Activated naive CD8-positive, alpha-beta T cell treated with anti-CD3 and anti-CD28 coated beads, Interleukin-2, amount 50 U/mL, for 24 hours (primary cell): Measurements from ENCODE around the gene TSPAN18.

ENCODE experiments used
- ATAC-seq: fragments of 150-1000 bp; cut with Tn5 transposase; one replicate; pipeline ENCODE4 v1.10.0; 2021
- DNase-seq: peaks from one replicate; pipeline ENCODE4 v3.0.0; 2021
- H3K27ac Mint-ChIP-seq: one replicate; pipeline ENCODE4 v1.8.0; 2021; ENCODE audit warnings: mild to moderate bottlenecking, mixed read lengths
- H3K27me3 Mint-ChIP-seq: one replicate; pipeline ENCODE4 v1.8.0; 2021; ENCODE audit warnings: mixed read lengths
- H3K36me3 Mint-ChIP-seq: one replicate; pipeline ENCODE4 v1.8.0; 2021; ENCODE audit warnings: low read depth, mixed read lengths
- H3K4me1 Mint-ChIP-seq: one replicate; pipeline ENCODE4 v1.8.0; 2021; ENCODE audit warnings: mixed read lengths
- H3K4me3 Mint-ChIP-seq: one replicate; pipeline ENCODE4 v1.8.0; 2021; ENCODE audit warnings: mild to moderate bottlenecking, moderate library complexity, mixed read lengths
- H3K9me3 Mint-ChIP-seq: one replicate; pipeline ENCODE4 v1.8.0; 2021; ENCODE audit warnings: mixed read lengths

TSPAN18 gene

GRCh38 chr11:44969651-44970252 is 243.0 kb downstream of the TSPAN18 start:
- Mint-ChIP-seq H3K27me3 (no peaks in the 10 kb centered on the region), H3K4me1 (no peaks in the 10 kb centered on the region), H3K9me3 (no peaks in the 10 kb centered on the region), H3K36me3 (no peaks in the 10 kb centered on the region), H3K27ac (no peak overlapping the region), H3K4me3 (no peak overlapping the region)
- no peak for DNase-seq
- ATAC-seq, result no peak

GRCh38 chr11:44970293-44970692 is 243.5 kb downstream of the TSPAN18 start:
- Mint-ChIP-seq H3K9me3 (no peaks in the 10 kb centered on the region), H3K4me1 (no peaks in the 10 kb centered on the region), H3K27me3 (no peaks in the 10 kb centered on the region), H3K27ac (no peak overlapping the region), H3K4me3 (no peak overlapping the region), H3K36me3 (no peaks in the 10 kb centered on the region)
- ATAC-seq, result no peak
- no peak for DNase-seq

- no peaks in the 10 kb centered on the region for H3K9me3 Mint-ChIP-seq
These were observed 244.4 kb downstream of the TSPAN18 start for GRCh38 chr11:44971185-44971584.

GRCh38 chr11:44972746-44973435 is 246.1 kb downstream of the TSPAN18 start:
- no peak for ATAC-seq
- no peaks in the 10 kb centered on the region for H3K36me3 Mint-ChIP-seq

More at GRCh38 chr11:44971185-44971584, 244.4 kb downstream of the TSPAN18 start:
- Mint-ChIP-seq H3K4me1 (no peaks in the 10 kb centered on the region), H3K36me3 (no peaks in the 10 kb centered on the region), H3K27ac (no peak overlapping the region), H3K4me3 (no peak overlapping the region), H3K27me3 (no peaks in the 10 kb centered on the region)
- ATAC-seq (no peak), DNase-seq (no peak)

GRCh38 chr11:44973632-44974401 is 247.1 kb downstream of the TSPAN18 start:
- ATAC-seq (peak; percentile 41), DNase-seq (no peak)
- Mint-ChIP-seq H3K27ac (no peak overlapping the region), H3K36me3 (no peaks in the 10 kb centered on the region), H3K4me3 (no peak overlapping the region), H3K27me3 (no peaks in the 10 kb centered on the region), H3K4me1 (no peaks in the 10 kb centered on the region), H3K9me3 (no peaks in the 10 kb centered on the region)

More at GRCh38 chr11:44972746-44973435, 246.1 kb downstream of the TSPAN18 start:
- Mint-ChIP-seq H3K4me3 (no peak overlapping the region), H3K27ac (no peak overlapping the region), H3K9me3 (no peaks in the 10 kb centered on the region), H3K4me1 (no peaks in the 10 kb centered on the region), H3K27me3 (no peaks in the 10 kb centered on the region)
- DNase-seq, result no peak

GRCh38 chr11:44974402-44975000 is 247.7 kb downstream of the TSPAN18 start:
- Mint-ChIP-seq H3K27ac (no peak overlapping the region), H3K4me1 (peaks cover 5% of the 10 kb centered on the region), H3K36me3 (no peaks in the 10 kb centered on the region), H3K4me3 (no peak overlapping the region), H3K27me3 (no peaks in the 10 kb centered on the region), H3K9me3 (no peaks in the 10 kb centered on the region)
- DNase-seq (no peak), ATAC-seq (no peak)

GRCh38 chr11:44976576-44976975 is 249.8 kb downstream of the TSPAN18 start:
- DNase-seq, result no peak
- no peaks in the 10 kb centered on the region for H3K9me3 Mint-ChIP-seq
- H3K4me3 Mint-ChIP-seq, result no peak overlapping the region
- H3K4me1 Mint-ChIP-seq, result peaks cover 10% of the 10 kb centered on the region
- no peak overlapping the region for H3K27ac Mint-ChIP-seq
- ATAC-seq, result no peak
- H3K27me3 Mint-ChIP-seq, result no peaks in the 10 kb centered on the region
- H3K36me3 Mint-ChIP-seq, result no peaks in the 10 kb centered on the region

GRCh38 chr11:44977493-44977984 is 250.8 kb downstream of the TSPAN18 start:
- DNase-seq (no peak), ATAC-seq (no peak)
- Mint-ChIP-seq H3K4me3 (no peak overlapping the region), H3K36me3 (no peaks in the 10 kb centered on the region), H3K4me1 (peaks cover 10% of the 10 kb centered on the region), H3K9me3 (no peaks in the 10 kb centered on the region), H3K27me3 (no peaks in the 10 kb centered on the region), H3K27ac (no peak overlapping the region)

GRCh38 chr11:44978274-44978960 is 251.7 kb downstream of the TSPAN18 start:
- Mint-ChIP-seq H3K36me3 (no peaks in the 10 kb centered on the region), H3K9me3 (no peaks in the 10 kb centered on the region), H3K4me1 (peaks cover 12% of the 10 kb centered on the region), H3K27me3 (no peaks in the 10 kb centered on the region), H3K4me3 (no peak overlapping the region), H3K27ac (no peak overlapping the region)
- DNase-seq (no peak), ATAC-seq (no peak)

GRCh38 chr11:44978961-44979331 is 252.2 kb downstream of the TSPAN18 start:
- Mint-ChIP-seq H3K27ac (no peak overlapping the region), H3K27me3 (no peaks in the 10 kb centered on the region), H3K4me1 (peaks cover 14% of the 10 kb centered on the region), H3K36me3 (no peaks in the 10 kb centered on the region), H3K9me3 (no peaks in the 10 kb centered on the region), H3K4me3 (no peak overlapping the region)
- no peak for ATAC-seq
- DNase-seq, result no peak

- no peak overlapping the region for H3K27ac Mint-ChIP-seq
- no peak overlapping the region for H3K4me3 Mint-ChIP-seq
- no peak for DNase-seq
- H3K9me3 Mint-ChIP-seq, result no peaks in the 10 kb centered on the region
- no peaks in the 10 kb centered on the region for H3K36me3 Mint-ChIP-seq
- ATAC-seq, result no peak
- peaks cover 14% of the 10 kb centered on the region for H3K4me1 Mint-ChIP-seq
- H3K27me3 Mint-ChIP-seq, result no peaks in the 10 kb centered on the region
These were observed 253.0 kb downstream of the TSPAN18 start for GRCh38 chr11:44979543-44980399.

GRCh38 chr11:44980533-44981427 is 254.0 kb downstream of the TSPAN18 start:
- H3K36me3 Mint-ChIP-seq, result no peaks in the 10 kb centered on the region
- ATAC-seq (no peak), DNase-seq (no peak)
- H3K27me3 Mint-ChIP-seq, result no peaks in the 10 kb centered on the region
- H3K27ac Mint-ChIP-seq, result no peak overlapping the region
- no peak overlapping the region for H3K4me3 Mint-ChIP-seq
- H3K4me1 Mint-ChIP-seq, result peaks cover 14% of the 10 kb centered on the region
- H3K9me3 Mint-ChIP-seq, result no peaks in the 10 kb centered on the region
